Mesothelial cell of epicardium (in vitro differentiated cells): ENCODE data around the gene GRIP1. TPM values are rescaled to one million over a fixed set of nuclear protein-coding genes. Genes with fewer than 3 reads are reported as not detected.

Experiments
- DNase-seq, 2 experiments: peaks; one replicate each; pipeline ENCODE4 v3.0.0; 2021; ENCODE audit warnings: low spot score in 2 of 2; ENCODE audit not compliant: unreplicated experiment in 2 of 2
- H3K27ac Mint-ChIP-seq: 2 replicates; pipeline ENCODE4 v1.8.0; 2021; ENCODE audit warnings: mixed read lengths
- H3K27me3 Mint-ChIP-seq: 2 replicates; pipeline ENCODE4 v1.8.0; 2021; ENCODE audit warnings: low read depth, mixed read lengths
- H3K36me3 Mint-ChIP-seq: 2 replicates; pipeline ENCODE4 v1.8.0; 2021; ENCODE audit warnings: mixed read lengths
- H3K4me1 Mint-ChIP-seq: 2 replicates; pipeline ENCODE4 v1.8.0; 2021; ENCODE audit warnings: mixed read lengths
- H3K4me3 Mint-ChIP-seq: 2 replicates; pipeline ENCODE4 v1.8.0; 2021; ENCODE audit warnings: mild to moderate bottlenecking, moderate library complexity, mixed read lengths
- H3K9me3 Mint-ChIP-seq: 2 replicates; pipeline ENCODE4 v1.8.0; 2021; ENCODE audit warnings: mixed read lengths
- total RNA-seq: library from RNA; stranded (reverse); gene quantifications from 3 replicates; pipeline ENCODE4 v1.2.1, GENCODE V29; 2021
- TF ChIP-seq, protein P1 (sequence below): fragments of 200-600 bp; sonication (generic); IDR thresholded peaks from one replicate; pipeline ENCODE4 v1.5.0; 2021; ENCODE audit warnings: antibody characterized with exemption; ENCODE audit not compliant: unreplicated experiment

The GRIP1 gene
- total RNA-seq, 1 donor from 2014 or later: 89.3 TPM

GRCh38 chr12:66648033-66648735, 30.7 kb downstream of the GRIP1 start:
- Mint-ChIP-seq H3K4me1 (peaks cover 16% of the 10 kb centered on the region), H3K27ac (peak overlapping the region; percentile 4), H3K4me3 (no peak overlapping the region), H3K36me3 (no peaks in the 10 kb centered on the region), H3K27me3 (no peaks in the 10 kb centered on the region), H3K9me3 (peaks cover 8% of the 10 kb centered on the region)
- TF ChIP-seq, protein P1, sequence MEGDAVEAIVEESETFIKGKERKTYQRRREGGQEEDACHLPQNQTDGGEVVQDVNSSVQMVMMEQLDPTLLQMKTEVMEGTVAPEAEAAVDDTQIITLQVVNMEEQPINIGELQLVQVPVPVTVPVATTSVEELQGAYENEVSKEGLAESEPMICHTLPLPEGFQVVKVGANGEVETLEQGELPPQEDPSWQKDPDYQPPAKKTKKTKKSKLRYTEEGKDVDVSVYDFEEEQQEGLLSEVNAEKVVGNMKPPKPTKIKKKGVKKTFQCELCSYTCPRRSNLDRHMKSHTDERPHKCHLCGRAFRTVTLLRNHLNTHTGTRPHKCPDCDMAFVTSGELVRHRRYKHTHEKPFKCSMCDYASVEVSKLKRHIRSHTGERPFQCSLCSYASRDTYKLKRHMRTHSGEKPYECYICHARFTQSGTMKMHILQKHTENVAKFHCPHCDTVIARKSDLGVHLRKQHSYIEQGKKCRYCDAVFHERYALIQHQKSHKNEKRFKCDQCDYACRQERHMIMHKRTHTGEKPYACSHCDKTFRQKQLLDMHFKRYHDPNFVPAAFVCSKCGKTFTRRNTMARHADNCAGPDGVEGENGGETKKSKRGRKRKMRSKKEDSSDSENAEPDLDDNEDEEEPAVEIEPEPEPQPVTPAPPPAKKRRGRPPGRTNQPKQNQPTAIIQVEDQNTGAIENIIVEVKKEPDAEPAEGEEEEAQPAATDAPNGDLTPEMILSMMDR: no peak
- DNase-seq: no peak

DNA sequence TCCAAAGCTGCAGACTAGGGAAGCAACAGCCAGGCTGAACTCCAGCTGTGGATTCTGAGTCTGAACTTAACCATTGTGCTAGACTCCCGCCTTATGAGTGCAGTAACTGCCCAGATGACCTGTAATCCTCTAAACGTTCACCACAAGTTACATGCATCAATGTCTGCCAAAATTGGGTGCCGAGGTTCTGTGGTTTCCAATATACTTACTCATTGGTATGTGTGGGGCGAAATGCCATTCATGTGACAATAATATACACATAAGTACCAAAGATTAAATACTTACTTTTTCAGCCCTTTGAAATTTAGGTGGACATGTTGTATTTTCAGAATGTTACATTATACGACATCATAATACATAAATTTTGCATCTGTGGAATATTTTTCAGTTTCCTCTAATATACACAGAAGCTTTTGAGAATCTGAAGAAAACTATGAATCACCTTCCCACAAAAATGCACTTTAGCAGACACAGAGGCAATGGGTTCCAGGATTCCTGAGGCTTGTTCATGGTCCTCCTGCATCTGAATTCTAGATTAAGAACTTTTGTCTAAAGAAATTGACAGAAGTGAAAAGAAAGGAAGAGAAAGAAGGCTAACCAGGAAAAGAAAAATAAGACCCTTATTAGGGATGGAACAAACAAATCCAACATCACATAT, 31.7 kb downstream of the GRIP1 start:
- TF ChIP-seq, protein P1: no peak
- H3K4me3 Mint-ChIP-seq: no peak overlapping the region
- H3K27ac Mint-ChIP-seq: peak overlapping the region; percentile 64
- peaks cover 16% of the 10 kb centered on the region for H3K4me1 Mint-ChIP-seq
- no peaks in the 10 kb centered on the region for H3K36me3 Mint-ChIP-seq
- no peak for DNase-seq
- H3K9me3 Mint-ChIP-seq: peaks cover 8% of the 10 kb centered on the region
- no peaks in the 10 kb centered on the region for H3K27me3 Mint-ChIP-seq

GRCh38 chr12:66644151-66644550, 34.7 kb downstream of the GRIP1 start:
- H3K4me3 Mint-ChIP-seq: no peak overlapping the region
- H3K9me3 Mint-ChIP-seq: peaks cover 8% of the 10 kb centered on the region
- H3K36me3 Mint-ChIP-seq: no peaks in the 10 kb centered on the region
- H3K27ac Mint-ChIP-seq: no peak overlapping the region
- TF ChIP-seq, protein P1: no peak
- DNase-seq: no peak
- H3K4me1 Mint-ChIP-seq: peaks cover 29% of the 10 kb centered on the region
- no peaks in the 10 kb centered on the region for H3K27me3 Mint-ChIP-seq

DNA sequence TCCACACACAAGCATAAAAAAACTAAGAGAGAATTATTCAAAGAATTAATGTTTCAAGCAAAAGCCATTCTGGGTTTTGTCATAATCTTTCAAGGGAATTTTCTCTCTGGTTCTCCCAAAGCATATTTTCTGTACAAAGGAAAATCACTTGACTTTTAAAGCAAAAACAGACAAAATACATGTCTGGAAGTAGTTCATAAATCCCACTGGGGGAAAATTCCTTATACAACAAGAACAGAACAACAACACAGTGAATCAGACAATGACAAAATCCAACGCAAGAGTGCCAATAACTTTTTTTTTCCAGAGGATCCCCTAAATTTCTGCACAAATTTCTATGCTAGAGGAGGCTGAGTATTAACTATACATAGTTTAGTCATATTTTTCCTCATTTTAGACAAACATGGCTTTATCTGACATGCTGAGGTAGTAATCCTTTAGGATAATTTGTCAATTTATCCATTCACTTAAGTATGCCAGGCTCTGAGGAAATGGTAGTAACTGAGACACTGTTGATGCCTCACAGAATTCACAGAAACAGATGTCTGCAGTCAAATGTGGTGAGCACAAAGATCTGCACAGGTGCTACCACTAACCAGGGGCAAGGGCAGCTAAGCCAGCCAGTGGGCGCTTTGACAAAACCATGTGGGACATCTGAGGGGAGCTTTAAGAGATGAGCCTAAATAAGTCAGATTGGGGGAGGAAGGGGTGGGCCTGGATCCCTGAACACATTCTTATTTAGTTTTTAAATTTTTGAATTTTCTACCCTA, 38.0 kb downstream of the GRIP1 start:
- TF ChIP-seq, protein P1: no peak
- Mint-ChIP-seq H3K4me3 (no peak overlapping the region), H3K27me3 (no peaks in the 10 kb centered on the region), H3K36me3 (no peaks in the 10 kb centered on the region), H3K9me3 (peaks cover 4% of the 10 kb centered on the region), H3K27ac (peak overlapping the region; percentile 60), H3K4me1 (peaks cover 39% of the 10 kb centered on the region)
- DNase-seq: no peak

DNA sequence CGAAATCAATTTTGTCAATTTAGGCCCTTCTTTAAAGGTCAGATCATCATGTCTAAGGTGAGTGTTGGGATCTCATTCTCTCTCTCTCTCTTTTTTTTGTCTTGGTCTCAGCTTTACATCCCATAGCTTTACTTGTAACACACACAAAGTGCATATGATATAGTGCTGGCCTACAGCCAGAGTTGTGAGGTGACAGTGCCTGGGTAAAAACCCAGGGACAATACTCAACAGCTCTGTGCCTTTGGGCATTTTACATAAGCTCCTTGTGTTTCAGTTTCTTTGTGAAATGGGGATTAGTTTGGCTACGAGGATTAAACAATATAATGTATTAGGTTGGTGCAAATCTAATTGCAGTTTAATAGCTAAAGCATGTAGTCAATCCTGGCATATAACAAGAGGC, 40.2 kb downstream of the GRIP1 start:
- Mint-ChIP-seq H3K4me1 (peaks cover 57% of the 10 kb centered on the region), H3K27me3 (no peaks in the 10 kb centered on the region), H3K4me3 (no peak overlapping the region), H3K9me3 (peaks cover under 1% of the 10 kb centered on the region), H3K36me3 (no peaks in the 10 kb centered on the region), H3K27ac (no peak overlapping the region)
- TF ChIP-seq, protein P1: no peak
- no peak for DNase-seq
